Activated naive CD8-positive, alpha-beta T cell (primary cell): ENCODE measurements around the gene CEP55.

Source experiments
- H3K27ac Mint-ChIP-seq: one replicate; pipeline ENCODE4 v1.8.0; 2021; ENCODE audit warnings: mixed read lengths
- H3K27me3 Mint-ChIP-seq: one replicate; pipeline ENCODE4 v1.8.0; 2021; ENCODE audit warnings: mixed read lengths
- H3K36me3 Mint-ChIP-seq: one replicate; pipeline ENCODE4 v1.8.0; 2021; ENCODE audit warnings: mixed read lengths
- H3K4me1 Mint-ChIP-seq: one replicate; pipeline ENCODE4 v1.8.0; 2021; ENCODE audit warnings: low read depth, mixed read lengths
- H3K4me3 Mint-ChIP-seq: one replicate; pipeline ENCODE4 v1.8.0; 2021; ENCODE audit warnings: mild to moderate bottlenecking, mixed read lengths
- H3K9me3 Mint-ChIP-seq: one replicate; pipeline ENCODE4 v1.8.0; 2021; ENCODE audit warnings: low read depth, mixed read lengths

The CEP55 gene

GRCh38 chr10:93481637-93482144 is 14.7 kb upstream of the CEP55 start:
- Mint-ChIP-seq H3K27ac (peak overlapping the region; percentile 91), H3K36me3 (peaks cover 1% of the 10 kb centered on the region), H3K9me3 (no peaks in the 10 kb centered on the region), H3K4me1 (peaks cover 15% of the 10 kb centered on the region), H3K27me3 (peaks cover 13% of the 10 kb centered on the region), H3K4me3 (peak overlapping the region; percentile 90)

- Mint-ChIP-seq H3K4me3 (peak within 1 kb of the TSS; percentile 90), H3K9me3 (no peaks in the 10 kb centered on the region), H3K27me3 (peaks cover 13% of the 10 kb centered on the region), H3K4me1 (peaks cover 15% of the 10 kb centered on the region), H3K36me3 (no peaks in the 10 kb centered on the region), H3K27ac (peak within 1 kb of the TSS; percentile 91)
Observed at GRCh38 chr10:93482145-93482834, 14.1 kb upstream of the CEP55 start, which contains the start of gene MYOF. Gene MYOF, minus strand, starts transcription at chr10:93482334. Its CDS starts 140 bp downstream, at chr10:93482194.

- H3K36me3 Mint-ChIP-seq: no peaks in the 10 kb centered on the region
- no peak overlapping the region for H3K27ac Mint-ChIP-seq
- no peak overlapping the region for H3K4me3 Mint-ChIP-seq
- H3K9me3 Mint-ChIP-seq: no peaks in the 10 kb centered on the region
- peaks cover 15% of the 10 kb centered on the region for H3K4me1 Mint-ChIP-seq
- H3K27me3 Mint-ChIP-seq: peaks cover 22% of the 10 kb centered on the region
Observed at GRCh38 chr10:93485690-93486089, 10.7 kb upstream of the CEP55 start.

GRCh38 chr10:93488956-93489528 is 7.4 kb upstream of the CEP55 start:
- Mint-ChIP-seq H3K4me1 (no peaks in the 10 kb centered on the region), H3K27ac (no peak overlapping the region), H3K4me3 (no peak overlapping the region), H3K27me3 (peaks cover 26% of the 10 kb centered on the region), H3K36me3 (no peaks in the 10 kb centered on the region), H3K9me3 (no peaks in the 10 kb centered on the region)

- Mint-ChIP-seq H3K4me3 (no peak overlapping the region), H3K4me1 (peaks cover 3% of the 10 kb centered on the region)
Observed at GRCh38 chr10:93491602-93492121, 4.8 kb upstream of the CEP55 start.

GRCh38 chr10:93493162-93493561 is 3.2 kb upstream of the CEP55 start:
- Mint-ChIP-seq H3K4me3 (no peak overlapping the region), H3K27me3 (peaks cover 18% of the 10 kb centered on the region), H3K36me3 (no peaks in the 10 kb centered on the region), H3K4me1 (peaks cover 10% of the 10 kb centered on the region), H3K9me3 (no peaks in the 10 kb centered on the region), H3K27ac (no peak overlapping the region)

More at GRCh38 chr10:93491602-93492121, 4.8 kb upstream of the CEP55 start:
- Mint-ChIP-seq H3K27ac (no peak overlapping the region), H3K27me3 (peaks cover 22% of the 10 kb centered on the region), H3K36me3 (no peaks in the 10 kb centered on the region), H3K9me3 (no peaks in the 10 kb centered on the region)

GRCh38 chr10:93494494-93494893 is 1.9 kb upstream of the CEP55 start:
- no peak overlapping the region for H3K4me3 Mint-ChIP-seq
- no peaks in the 10 kb centered on the region for H3K36me3 Mint-ChIP-seq
- peaks cover 11% of the 10 kb centered on the region for H3K27me3 Mint-ChIP-seq

GRCh38 chr10:93495654-93496321 is 624 bp upstream of the CEP55 start:
- no peaks in the 10 kb centered on the region for H3K9me3 Mint-ChIP-seq
- H3K4me1 Mint-ChIP-seq: peaks cover 13% of the 10 kb centered on the region
- peak overlapping the region; percentile 93 for H3K4me3 Mint-ChIP-seq
- peak overlapping the region; percentile 54 for H3K27ac Mint-ChIP-seq
- peaks cover 11% of the 10 kb centered on the region for H3K27me3 Mint-ChIP-seq
- H3K36me3 Mint-ChIP-seq: no peaks in the 10 kb centered on the region

More at GRCh38 chr10:93494494-93494893, 1.9 kb upstream of the CEP55 start:
- Mint-ChIP-seq H3K27ac (no peak overlapping the region), H3K9me3 (no peaks in the 10 kb centered on the region), H3K4me1 (peaks cover 13% of the 10 kb centered on the region)

- Mint-ChIP-seq H3K27ac (peak overlapping the region; percentile 52), H3K4me1 (peaks cover 17% of the 10 kb centered on the region), H3K27me3 (peaks cover 3% of the 10 kb centered on the region)
Observed at GRCh38 chr10:93498166-93498565, 1.8 kb downstream of the CEP55 start.

GRCh38 chr10:93501650-93502049 is 5.2 kb downstream of the CEP55 start:
- Mint-ChIP-seq H3K4me1 (peaks cover 14% of the 10 kb centered on the region), H3K9me3 (no peaks in the 10 kb centered on the region)

More at GRCh38 chr10:93498166-93498565, 1.8 kb downstream of the CEP55 start:
- Mint-ChIP-seq H3K36me3 (no peaks in the 10 kb centered on the region), H3K9me3 (no peaks in the 10 kb centered on the region), H3K4me3 (peak overlapping the region; percentile 65)

GRCh38 chr10:93503075-93503474 is 6.7 kb downstream of the CEP55 start:
- Mint-ChIP-seq H3K4me3 (peak overlapping the region; percentile 15), H3K27me3 (no peaks in the 10 kb centered on the region), H3K27ac (peak overlapping the region; percentile 4), H3K9me3 (no peaks in the 10 kb centered on the region), H3K4me1 (peaks cover 8% of the 10 kb centered on the region), H3K36me3 (no peaks in the 10 kb centered on the region)

More at GRCh38 chr10:93501650-93502049, 5.2 kb downstream of the CEP55 start:
- Mint-ChIP-seq H3K4me3 (no peak overlapping the region), H3K27me3 (no peaks in the 10 kb centered on the region), H3K27ac (no peak overlapping the region), H3K36me3 (no peaks in the 10 kb centered on the region)

- Mint-ChIP-seq H3K27ac (no peak overlapping the region), H3K4me1 (peaks cover 5% of the 10 kb centered on the region), H3K4me3 (no peak overlapping the region), H3K36me3 (no peaks in the 10 kb centered on the region), H3K9me3 (no peaks in the 10 kb centered on the region), H3K27me3 (no peaks in the 10 kb centered on the region)
Observed at GRCh38 chr10:93505075-93505474, 8.7 kb downstream of the CEP55 start.

GRCh38 chr10:93509816-93510215 is 13.4 kb downstream of the CEP55 start:
- Mint-ChIP-seq H3K4me3 (no peak overlapping the region), H3K4me1 (peaks cover 3% of the 10 kb centered on the region), H3K27me3 (peaks cover 4% of the 10 kb centered on the region), H3K36me3 (no peaks in the 10 kb centered on the region), H3K27ac (no peak overlapping the region), H3K9me3 (no peaks in the 10 kb centered on the region)

- no peaks in the 10 kb centered on the region for H3K36me3 Mint-ChIP-seq
- H3K4me3 Mint-ChIP-seq: no peak overlapping the region
- peaks cover 3% of the 10 kb centered on the region for H3K4me1 Mint-ChIP-seq
- no peak overlapping the region for H3K27ac Mint-ChIP-seq
- no peaks in the 10 kb centered on the region for H3K9me3 Mint-ChIP-seq
- peaks cover 4% of the 10 kb centered on the region for H3K27me3 Mint-ChIP-seq
Observed at GRCh38 chr10:93512565-93512964, 16.2 kb downstream of the CEP55 start.

GRCh38 chr10:93513091-93513490 is 16.7 kb downstream of the CEP55 start:
- Mint-ChIP-seq H3K36me3 (no peaks in the 10 kb centered on the region), H3K4me1 (peaks cover 3% of the 10 kb centered on the region), H3K27me3 (peaks cover 4% of the 10 kb centered on the region), H3K27ac (no peak overlapping the region), H3K4me3 (no peak overlapping the region), H3K9me3 (no peaks in the 10 kb centered on the region)
